Liver (tissue), 9 donors: ENCODE measurements around the gene CHMP5. TPM values are rescaled to one million over a fixed set of nuclear protein-coding genes. Genes with fewer than 3 reads are reported as not detected.

Source experiments
- DNase-seq: peaks from one replicate; pipeline ENCODE4 v3.0.0-alpha.2; 2017; ENCODE audit warnings: low spot score
- H3K27ac ChIP-seq, 2 donors: one replicate each; pipeline ENCODE4 v1.7.0; 2013; ENCODE audit warnings: inconsistent platforms in 2 of 2, low read length in 2 of 2, control low read depth in 1 of 2, low read depth in 1 of 2, mild to moderate bottlenecking in 1 of 2
- H3K27me3 ChIP-seq, 4 donors: one replicate each; pipeline versions ENCODE4 v1.6.1 to v1.7.0; 2013; ENCODE audit warnings: low read length in 3 of 4, inconsistent platforms in 1 of 4, mild to moderate bottlenecking in 1 of 4, moderate library complexity in 1 of 4; ENCODE audit not compliant: control insufficient read depth in 4 of 4, insufficient read depth in 4 of 4
- H3K36me3 ChIP-seq, 4 donors: one replicate each; pipeline versions ENCODE4 v1.6.1 to v1.7.0; 2013; ENCODE audit warnings: low read length in 3 of 4, mild to moderate bottlenecking in 3 of 4, low read depth in 1 of 4, moderate library complexity in 1 of 4; ENCODE audit not compliant: control insufficient read depth in 4 of 4, insufficient read depth in 3 of 4
- H3K4me1 ChIP-seq, 4 donors: one replicate each; pipeline versions ENCODE4 v1.6.1 to v1.7.0; 2013; ENCODE audit warnings: low read length in 3 of 4, mild to moderate bottlenecking in 3 of 4, moderate library complexity in 1 of 4; ENCODE audit not compliant: control insufficient read depth in 4 of 4, insufficient read depth in 4 of 4
- H3K4me3 ChIP-seq, 3 donors: one replicate each; pipeline versions ENCODE4 v1.6.1 to v1.7.0; 2013; ENCODE audit warnings: low read length in 3 of 3, control low read depth in 1 of 3, low read depth in 1 of 3, mild to moderate bottlenecking in 1 of 3
- H3K9ac ChIP-seq, 2 donors: one replicate each; pipeline ENCODE4 v1.7.0; 2013; ENCODE audit warnings: low read length in 2 of 2, mild to moderate bottlenecking in 2 of 2, moderate library complexity in 2 of 2, control low read depth in 1 of 2, low read depth in 1 of 2
- H3K9me3 ChIP-seq, 4 donors: one replicate each; pipeline versions ENCODE4 v1.6.1 to v1.7.0; 2013; ENCODE audit warnings: low read length in 3 of 4; ENCODE audit not compliant: control insufficient read depth in 4 of 4
- EGR1 ChIP-seq, 2 donors: IDR thresholded peaks; 2 replicates each; pipeline ENCODE4 v1.6.1; 2016 to 2018; ENCODE audit warnings: antibody characterized with exemption in 2 of 2, low read depth in 2 of 2
- FOXA2 ChIP-seq: IDR thresholded peaks from 2 replicates; pipeline ENCODE4 v1.6.1; 2016; ENCODE audit warnings: antibody characterized with exemption
- GABPA ChIP-seq, 2 donors: IDR thresholded peaks in 1 of 2; conservative IDR thresholded peaks in 1 of 2; 2 replicates each; pipeline ENCODE4 v1.6.1; 2016; ENCODE audit warnings: antibody characterized with exemption in 2 of 2, mild to moderate bottlenecking in 1 of 2, moderate library complexity in 1 of 2
- HNF4A ChIP-seq, 2 donors: conservative IDR thresholded peaks; 2 replicates each; pipeline ENCODE4 v1.6.1; 2016; ENCODE audit warnings: antibody characterized with exemption in 2 of 2, mild to moderate bottlenecking in 2 of 2
- NR2F2 ChIP-seq: IDR thresholded peaks from 2 replicates; pipeline ENCODE4 v1.6.1; 2016; ENCODE audit warnings: antibody characterized with exemption
- RXRA ChIP-seq, 2 donors: IDR thresholded peaks; 2 replicates each; pipeline ENCODE4 v1.6.1; 2017 to 2018; ENCODE audit warnings: antibody characterized with exemption in 2 of 2, mild to moderate bottlenecking in 1 of 2
- TAF1 ChIP-seq: conservative IDR thresholded peaks from 2 replicates; pipeline ENCODE4 v1.6.1; 2016; ENCODE audit warnings: antibody characterized with exemption, mild to moderate bottlenecking
- YY1 ChIP-seq: IDR thresholded peaks from 2 replicates; pipeline ENCODE4 v1.6.1; 2016; ENCODE audit warnings: antibody characterized with exemption, mild to moderate bottlenecking
- WGBS: extraction: QIAGEN DNeasy Blood & Tissue Kit; methylation state at CpG from one replicate; pipeline ENCODE4 v1.1.7; 2013; 5-methylcytosine and 5-hydroxymethylcytosine counted together
- polyA plus RNA-seq, 2 donors: library from polyadenylated mRNA; stranded (reverse) in 1 of 2; unstranded in 1 of 2; fragments of 200-250 nt in 1 of 2; fragments of >200 nt in 1 of 2; fragmentation: Nextera tagmentation in 1 of 2; extraction: Ambion mirVana in 1 of 2; gene quantifications; one replicate each; pipeline versions ENCODE4 v1.2.1 to v1.2.3, GENCODE V29; 2013 to 2015
- total RNA-seq, 2 donors: library from RNA; depleted of rRNA; stranded (reverse); fragments of >200 nt; gene quantifications; one replicate each; pipeline ENCODE4 v1.2.3, GENCODE V29; 2014
- TF ChIP-seq, protein P1 (sequence below): IDR thresholded peaks from 2 replicates; pipeline ENCODE4 v1.6.1; 2016; ENCODE audit warnings: antibody characterized with exemption
- TF ChIP-seq, protein P2 (sequence below): IDR thresholded peaks from 2 replicates; pipeline ENCODE4 v1.6.1; 2016; ENCODE audit warnings: antibody characterized with exemption
- TF ChIP-seq, protein P3 (sequence below): IDR thresholded peaks from 2 replicates; pipeline ENCODE4 v1.6.1; 2016; ENCODE audit warnings: antibody characterized with exemption, mild to moderate bottlenecking
- TF ChIP-seq, protein P4 (sequence below): fragments of 150-350 bp; IDR thresholded peaks from 2 replicates; pipeline ENCODE4 v1.5.1; 2017; ENCODE audit warnings: improper control_type of control experiment, low read depth, low read length; ENCODE audit not compliant: missing input control
- donor health status: healthy.
- donor health status: healthy.
- donor health status: healthy.
- donor health status: healthy.
- donor health status: healthy.

CHMP5 gene
- total and polyA plus RNA-seq, 4 donors: 23.2 to 34.8 (median 27.8) TPM

DNA sequence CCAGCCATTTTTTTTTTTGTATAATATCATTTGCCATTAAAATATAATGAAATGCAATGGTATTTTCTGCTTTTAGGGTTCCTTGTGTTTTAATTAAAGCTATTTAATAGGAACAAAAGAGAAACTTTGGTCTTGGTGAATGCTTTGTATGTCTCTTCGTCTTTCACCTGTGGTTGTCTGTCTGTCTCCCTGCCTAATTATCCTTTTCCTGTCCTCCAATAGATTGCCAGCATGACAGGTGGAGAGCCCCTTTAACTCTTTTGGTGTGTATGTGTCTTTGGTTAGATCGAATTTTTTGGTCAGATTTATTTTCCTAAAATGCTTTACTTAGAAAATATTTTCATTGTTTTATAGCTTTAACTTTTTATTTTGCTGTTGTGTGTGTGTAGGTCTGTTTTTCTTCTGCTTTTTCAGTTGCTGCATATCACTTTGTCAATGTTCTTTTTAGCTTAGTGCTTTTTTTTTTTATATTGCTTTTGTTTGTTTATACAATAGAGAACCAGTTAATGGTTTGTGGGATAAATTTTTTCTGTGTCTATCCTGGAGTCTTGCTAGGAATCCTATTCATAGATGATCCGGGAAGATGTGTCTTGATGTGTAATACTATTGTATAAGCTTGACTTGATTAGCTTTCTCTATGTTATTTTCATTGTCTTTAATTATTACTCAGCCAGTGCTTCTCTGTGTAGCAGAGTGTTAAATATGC is 8.6 kb downstream of the CHMP5 start:
- Histone ChIP-seq H3K9ac (no peak overlapping the region), H3K36me3 (peaks cover 8 to 63% (median 50%) of the 10 kb centered on the region in 4 donors), H3K4me1 (no peaks in the 10 kb centered on the region), H3K27ac (no peak overlapping the region), H3K27me3 (no peaks in the 10 kb centered on the region), H3K9me3 (no peaks in the 10 kb centered on the region), H3K4me3 (no peak overlapping the region)
- TF ChIP-seq FOXA2 (no peak), TAF1 (no peak), GABPA (IDR thresholded peaks at IDR 0.05 in 1 of 2, conservative IDR thresholded peaks at IDR 0.05 in 1 of 2) (no peak), RXRA (IDR thresholded peaks at IDR 0.05) (no peak), HNF4A (conservative IDR thresholded peaks at IDR 0.05) (no peak)
- TF ChIP-seq, protein P1, sequence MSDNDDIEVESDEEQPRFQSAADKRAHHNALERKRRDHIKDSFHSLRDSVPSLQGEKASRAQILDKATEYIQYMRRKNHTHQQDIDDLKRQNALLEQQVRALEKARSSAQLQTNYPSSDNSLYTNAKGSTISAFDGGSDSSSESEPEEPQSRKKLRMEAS: no peak
- WGBS: 89% methylated on average over 3 of the region's 3 CpGs
- DNase-seq: no peak

DNA sequence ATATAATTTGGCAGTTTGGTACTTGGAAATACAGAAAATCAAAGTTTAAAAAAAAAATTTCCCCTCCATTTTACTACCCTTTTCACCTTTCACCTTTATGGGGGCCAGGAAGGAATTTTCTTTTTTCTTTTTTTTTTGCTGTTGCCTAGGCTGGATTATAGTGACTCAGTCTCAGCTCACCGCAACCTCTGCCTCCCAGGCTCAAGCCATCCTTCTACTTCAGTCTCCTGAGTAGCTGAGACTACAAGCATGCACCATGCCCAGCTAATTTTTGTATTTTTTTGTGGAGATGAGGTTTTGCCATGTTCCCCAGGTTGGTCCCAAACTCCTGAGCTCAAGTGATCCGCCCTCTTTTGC is 9.1 kb downstream of the CHMP5 start:
- Histone ChIP-seq H3K27ac (no peak overlapping the region), H3K4me1 (no peaks in the 10 kb centered on the region), H3K9ac (no peak overlapping the region), H3K27me3 (no peaks in the 10 kb centered on the region), H3K4me3 (no peak overlapping the region), H3K36me3 (peaks cover 8 to 65% (median 54%) of the 10 kb centered on the region in 4 donors), H3K9me3 (no peaks in the 10 kb centered on the region)
- WGBS: over 99% methylated on average over 2 of the region's 2 CpGs
- no peak for DNase-seq
- TF ChIP-seq EGR1 (IDR thresholded peaks at IDR 0.05; ENCODE audit: low read depth in 2 of 2) (no peak), RXRA (IDR thresholded peaks at IDR 0.05) (no peak), NR2F2 (no peak), TAF1 (no peak), FOXA2 (no peak), YY1 (no peak)
- TF ChIP-seq, protein P2, sequence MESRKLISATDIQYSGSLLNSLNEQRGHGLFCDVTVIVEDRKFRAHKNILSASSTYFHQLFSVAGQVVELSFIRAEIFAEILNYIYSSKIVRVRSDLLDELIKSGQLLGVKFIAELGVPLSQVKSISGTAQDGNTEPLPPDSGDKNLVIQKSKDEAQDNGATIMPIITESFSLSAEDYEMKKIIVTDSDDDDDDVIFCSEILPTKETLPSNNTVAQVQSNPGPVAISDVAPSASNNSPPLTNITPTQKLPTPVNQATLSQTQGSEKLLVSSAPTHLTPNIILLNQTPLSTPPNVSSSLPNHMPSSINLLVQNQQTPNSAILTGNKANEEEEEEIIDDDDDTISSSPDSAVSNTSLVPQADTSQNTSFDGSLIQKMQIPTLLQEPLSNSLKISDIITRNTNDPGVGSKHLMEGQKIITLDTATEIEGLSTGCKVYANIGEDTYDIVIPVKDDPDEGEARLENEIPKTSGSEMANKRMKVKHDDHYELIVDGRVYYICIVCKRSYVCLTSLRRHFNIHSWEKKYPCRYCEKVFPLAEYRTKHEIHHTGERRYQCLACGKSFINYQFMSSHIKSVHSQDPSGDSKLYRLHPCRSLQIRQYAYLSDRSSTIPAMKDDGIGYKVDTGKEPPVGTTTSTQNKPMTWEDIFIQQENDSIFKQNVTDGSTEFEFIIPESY: no peak
- TF ChIP-seq, protein P3, sequence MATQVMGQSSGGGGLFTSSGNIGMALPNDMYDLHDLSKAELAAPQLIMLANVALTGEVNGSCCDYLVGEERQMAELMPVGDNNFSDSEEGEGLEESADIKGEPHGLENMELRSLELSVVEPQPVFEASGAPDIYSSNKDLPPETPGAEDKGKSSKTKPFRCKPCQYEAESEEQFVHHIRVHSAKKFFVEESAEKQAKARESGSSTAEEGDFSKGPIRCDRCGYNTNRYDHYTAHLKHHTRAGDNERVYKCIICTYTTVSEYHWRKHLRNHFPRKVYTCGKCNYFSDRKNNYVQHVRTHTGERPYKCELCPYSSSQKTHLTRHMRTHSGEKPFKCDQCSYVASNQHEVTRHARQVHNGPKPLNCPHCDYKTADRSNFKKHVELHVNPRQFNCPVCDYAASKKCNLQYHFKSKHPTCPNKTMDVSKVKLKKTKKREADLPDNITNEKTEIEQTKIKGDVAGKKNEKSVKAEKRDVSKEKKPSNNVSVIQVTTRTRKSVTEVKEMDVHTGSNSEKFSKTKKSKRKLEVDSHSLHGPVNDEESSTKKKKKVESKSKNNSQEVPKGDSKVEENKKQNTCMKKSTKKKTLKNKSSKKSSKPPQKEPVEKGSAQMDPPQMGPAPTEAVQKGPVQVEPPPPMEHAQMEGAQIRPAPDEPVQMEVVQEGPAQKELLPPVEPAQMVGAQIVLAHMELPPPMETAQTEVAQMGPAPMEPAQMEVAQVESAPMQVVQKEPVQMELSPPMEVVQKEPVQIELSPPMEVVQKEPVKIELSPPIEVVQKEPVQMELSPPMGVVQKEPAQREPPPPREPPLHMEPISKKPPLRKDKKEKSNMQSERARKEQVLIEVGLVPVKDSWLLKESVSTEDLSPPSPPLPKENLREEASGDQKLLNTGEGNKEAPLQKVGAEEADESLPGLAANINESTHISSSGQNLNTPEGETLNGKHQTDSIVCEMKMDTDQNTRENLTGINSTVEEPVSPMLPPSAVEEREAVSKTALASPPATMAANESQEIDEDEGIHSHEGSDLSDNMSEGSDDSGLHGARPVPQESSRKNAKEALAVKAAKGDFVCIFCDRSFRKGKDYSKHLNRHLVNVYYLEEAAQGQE: no peak
- TF ChIP-seq, protein P4, sequence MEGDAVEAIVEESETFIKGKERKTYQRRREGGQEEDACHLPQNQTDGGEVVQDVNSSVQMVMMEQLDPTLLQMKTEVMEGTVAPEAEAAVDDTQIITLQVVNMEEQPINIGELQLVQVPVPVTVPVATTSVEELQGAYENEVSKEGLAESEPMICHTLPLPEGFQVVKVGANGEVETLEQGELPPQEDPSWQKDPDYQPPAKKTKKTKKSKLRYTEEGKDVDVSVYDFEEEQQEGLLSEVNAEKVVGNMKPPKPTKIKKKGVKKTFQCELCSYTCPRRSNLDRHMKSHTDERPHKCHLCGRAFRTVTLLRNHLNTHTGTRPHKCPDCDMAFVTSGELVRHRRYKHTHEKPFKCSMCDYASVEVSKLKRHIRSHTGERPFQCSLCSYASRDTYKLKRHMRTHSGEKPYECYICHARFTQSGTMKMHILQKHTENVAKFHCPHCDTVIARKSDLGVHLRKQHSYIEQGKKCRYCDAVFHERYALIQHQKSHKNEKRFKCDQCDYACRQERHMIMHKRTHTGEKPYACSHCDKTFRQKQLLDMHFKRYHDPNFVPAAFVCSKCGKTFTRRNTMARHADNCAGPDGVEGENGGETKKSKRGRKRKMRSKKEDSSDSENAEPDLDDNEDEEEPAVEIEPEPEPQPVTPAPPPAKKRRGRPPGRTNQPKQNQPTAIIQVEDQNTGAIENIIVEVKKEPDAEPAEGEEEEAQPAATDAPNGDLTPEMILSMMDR: no peak
- TF ChIP-seq, protein P1: no peak
